ENCODE data around the gene SINHCAF.
"Not testable (repeated sequence)": the region's sequence is repeated elsewhere in the genome, so short reads cannot be mapped to it uniquely, and the experiment has no call there.

Gene SINHCAF

DNA sequence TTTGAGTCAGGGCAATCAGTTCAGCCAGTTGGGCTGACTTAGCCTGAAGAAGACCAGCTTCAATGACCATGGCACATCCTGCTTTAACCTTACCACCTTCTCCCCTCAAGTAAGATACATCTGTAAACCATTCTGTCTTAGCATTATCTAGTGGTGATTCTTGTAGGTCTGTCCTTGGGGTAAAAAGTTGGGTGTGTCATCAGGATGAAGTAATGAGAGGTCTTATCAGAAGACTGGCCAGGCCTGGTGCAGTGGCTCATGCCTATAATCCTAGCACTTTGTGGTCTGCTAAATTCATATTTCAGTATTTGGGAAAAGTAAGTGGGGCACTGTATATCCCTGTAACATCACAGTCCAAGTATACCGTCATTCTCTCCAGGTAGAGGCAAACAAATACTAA lies 19.1 kb downstream of the SINHCAF start:
- DNase-seq, result no peak

GRCh38 chr12:31303466-31303865 lies 22.5 kb downstream of the SINHCAF start:
- DNase-seq, result no peak

- DNase-seq, result no peak
Observed at GRCh38 chr12:31301311-31301710, 24.6 kb downstream of the SINHCAF start.

DNA sequence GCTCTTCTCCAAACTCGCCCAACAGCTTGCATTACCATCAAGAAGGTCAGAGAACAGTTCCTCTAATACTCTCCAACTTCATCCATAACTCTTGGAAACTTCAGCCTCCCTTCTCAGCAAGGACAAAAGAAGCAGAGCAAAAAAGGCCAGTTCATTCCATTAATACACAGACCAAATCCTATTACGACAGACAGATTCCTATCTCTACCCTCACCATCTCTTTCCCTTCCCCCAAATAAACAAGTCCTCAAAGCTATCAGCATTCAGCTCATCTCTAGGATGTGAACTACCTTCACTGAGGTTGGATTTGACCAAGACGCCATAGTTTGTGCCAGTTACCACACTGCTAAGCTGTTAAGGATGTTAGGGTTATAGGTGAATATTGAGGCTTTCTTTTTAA lies 25.2 kb downstream of the SINHCAF start:
- DNase-seq, result no peak

- DNase-seq, result no peak
Observed at GRCh38 chr12:31300341-31300740, 25.6 kb downstream of the SINHCAF start.

DNA sequence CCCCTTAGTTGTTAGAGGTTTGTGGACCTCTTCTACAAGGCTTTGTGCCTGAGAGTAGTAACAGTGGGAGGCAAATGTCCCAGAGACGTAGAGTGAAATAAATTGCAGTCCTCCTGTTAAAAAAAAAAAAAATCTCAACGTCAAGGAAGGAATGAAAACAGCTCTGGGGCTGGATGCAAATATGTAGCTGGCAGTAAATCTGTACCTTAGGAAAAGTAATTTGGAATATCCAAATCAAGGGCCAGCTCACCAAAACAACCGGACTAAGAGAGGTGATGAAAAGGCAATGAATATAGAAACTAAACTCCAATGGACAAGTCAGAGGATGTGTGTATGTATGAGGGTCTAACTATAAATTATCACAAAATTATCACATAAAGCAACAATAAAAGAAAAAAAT lies 27.0 kb downstream of the SINHCAF start:
- DNase-seq, result no peak

GRCh38 chr12:31298515-31298910 lies 27.4 kb downstream of the SINHCAF start:
- DNase-seq, result no peak

DNA sequence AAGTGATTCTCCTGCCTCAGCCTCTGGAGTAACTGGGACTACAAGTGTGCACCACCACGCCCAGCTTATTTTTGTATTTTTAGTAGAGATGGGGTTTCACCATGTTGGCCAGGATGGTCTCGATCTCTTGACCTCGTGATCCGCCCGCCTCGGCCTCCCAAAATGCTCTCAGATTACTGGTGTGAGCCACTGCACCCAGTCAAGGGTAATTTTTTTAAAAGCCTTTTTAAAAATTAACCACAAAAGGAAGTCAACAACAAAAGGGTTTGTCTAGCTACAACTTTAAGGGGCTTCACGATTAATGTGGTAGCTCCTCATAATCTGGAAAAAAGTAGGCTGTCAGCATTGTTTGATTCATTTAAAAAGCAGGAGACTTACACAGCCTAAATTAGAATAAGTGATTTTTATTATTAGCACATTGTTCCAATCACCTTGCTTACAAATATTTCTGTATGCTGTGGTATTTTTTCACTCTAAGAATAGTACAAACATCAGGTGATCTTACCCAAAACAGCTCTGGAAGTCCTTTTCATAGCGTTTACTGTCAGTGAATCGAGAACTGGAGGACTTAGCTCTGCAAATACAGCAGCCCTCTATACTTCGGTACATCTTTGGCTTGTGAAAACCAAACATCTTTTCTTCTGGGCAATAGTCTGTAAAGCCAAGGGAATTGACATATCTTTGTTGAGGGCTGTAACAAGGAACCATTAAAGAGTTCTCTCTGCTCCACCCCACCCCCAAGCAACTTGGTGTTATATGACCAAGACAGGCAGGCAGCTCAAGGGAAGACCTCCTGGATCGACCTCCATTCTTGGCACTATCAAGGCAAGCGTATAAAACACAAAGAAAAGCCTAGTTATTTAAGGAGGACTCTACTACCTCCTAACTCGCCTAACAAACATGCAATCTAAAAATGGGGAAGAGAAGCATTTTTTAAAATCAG lies 28.1 kb downstream of the SINHCAF start:
- no peak for DNase-seq

GRCh38 chr12:31289441-31289840 lies 36.5 kb downstream of the SINHCAF start:
- no peak for DNase-seq

DNA sequence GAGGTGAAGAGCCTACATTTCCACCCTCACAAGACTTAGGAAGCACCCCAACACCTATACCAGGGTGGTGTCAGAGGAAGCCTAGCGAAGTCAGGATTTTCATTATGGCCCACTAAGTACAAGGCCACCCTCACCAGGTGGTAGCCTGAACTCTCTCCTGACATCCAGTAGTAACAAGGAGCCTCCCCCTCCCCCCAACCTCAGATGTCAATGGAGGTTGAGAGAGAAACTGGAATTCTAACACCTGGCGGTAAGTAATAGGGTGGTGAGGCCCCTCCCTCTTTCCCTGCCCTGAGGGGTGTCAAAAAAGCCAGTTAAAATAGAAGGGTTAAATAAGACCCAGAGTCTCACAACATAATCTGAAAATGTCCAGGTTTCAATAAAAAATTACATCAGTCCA lies 37.6 kb downstream of the SINHCAF start:
- DNase-seq, result no peak

GRCh38 chr12:31280183-31280582 lies 45.8 kb downstream of the SINHCAF start:
- DNase-seq, result no peak

DNA sequence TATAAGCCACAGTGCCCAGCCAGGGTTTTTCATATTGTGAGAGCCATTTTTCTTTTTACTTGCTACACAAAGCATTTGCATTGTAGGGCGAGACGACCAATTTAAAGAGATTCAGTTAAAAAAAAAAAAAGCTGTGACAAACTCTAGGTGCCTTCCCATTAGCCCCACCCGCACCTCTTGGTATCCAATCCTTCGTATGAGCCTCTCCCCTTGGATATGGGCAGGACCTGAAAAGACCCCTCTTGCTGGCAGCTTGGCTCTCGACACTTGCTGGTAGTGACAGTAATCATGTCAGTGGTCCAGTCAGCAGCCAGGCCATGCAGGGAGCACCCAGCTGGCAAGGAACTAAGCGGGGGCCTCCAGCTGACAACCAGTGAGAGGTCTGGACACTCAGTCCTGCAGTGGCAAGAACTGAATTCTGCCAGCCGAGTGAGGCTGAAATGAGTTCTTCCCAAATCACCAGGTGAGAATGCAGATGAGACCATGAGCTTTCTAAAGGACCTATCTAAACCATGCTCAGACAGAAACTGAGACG lies 46.5 kb downstream of the SINHCAF start:
- no peak for DNase-seq

GRCh38 chr12:31278832-31279231 lies 47.1 kb downstream of the SINHCAF start:
- no peak for DNase-seq

DNA sequence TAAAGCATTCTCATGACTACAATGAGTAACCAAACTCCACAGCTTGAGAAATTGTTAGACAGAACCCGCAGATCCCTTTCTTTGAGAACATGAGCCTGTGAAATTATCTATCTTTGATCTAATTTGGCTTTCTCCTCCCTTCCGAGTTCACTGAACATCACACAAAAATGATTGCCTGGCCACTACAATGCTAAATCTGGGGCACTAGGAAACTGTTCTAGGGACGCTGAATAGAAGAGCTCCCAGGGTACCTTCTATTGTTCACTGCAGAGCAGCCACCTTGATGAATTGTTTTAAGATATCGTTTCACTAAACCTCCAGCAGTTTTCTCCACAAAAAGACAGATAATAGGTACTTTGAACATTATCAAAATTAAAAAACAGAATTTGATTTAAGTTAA lies 47.5 kb downstream of the SINHCAF start:
- no peak for DNase-seq

- no peak for DNase-seq
Observed at GRCh38 chr12:31277081-31277480, 48.9 kb downstream of the SINHCAF start.

- DNase-seq, result no peak
Observed at GRCh38 chr12:31275491-31275890, 50.5 kb downstream of the SINHCAF start.

DNA sequence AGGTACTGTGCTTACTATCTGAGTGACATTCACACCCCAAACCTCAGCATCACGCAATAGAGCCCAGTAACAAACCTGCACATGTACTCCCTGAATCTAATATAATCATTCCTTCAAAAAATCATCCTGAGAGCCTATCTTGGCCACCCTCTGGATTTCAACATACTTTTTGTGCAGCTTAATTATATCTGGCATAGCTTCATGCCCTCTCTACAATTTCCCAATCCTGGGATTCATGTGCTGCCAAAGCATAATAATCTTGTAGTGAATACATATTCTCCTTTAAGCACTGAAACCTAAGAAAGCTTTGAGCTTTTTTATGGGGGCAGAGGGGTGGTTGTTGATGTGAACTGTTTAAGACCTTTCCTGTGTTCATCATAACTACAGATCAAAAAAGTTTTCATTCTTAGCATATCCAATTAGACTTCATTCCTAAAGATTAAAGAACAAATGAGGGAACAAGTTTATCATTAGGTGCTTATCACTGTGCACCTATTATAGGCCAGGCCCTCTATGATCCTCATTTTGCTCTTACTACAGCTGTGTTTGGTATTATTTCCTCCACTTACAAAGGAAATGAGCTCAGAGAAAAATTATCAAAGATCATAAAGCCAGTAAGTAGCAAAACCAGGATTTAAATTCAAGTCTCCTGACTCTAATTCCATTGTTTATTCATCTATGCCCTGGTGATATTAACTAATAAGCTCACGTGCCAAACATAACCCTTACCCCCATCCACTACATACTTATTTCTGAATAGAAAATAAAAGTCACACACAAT lies 51.2 kb downstream of the SINHCAF start:
- DNase-seq, result no peak

GRCh38 chr12:31273794-31274193 lies 52.2 kb downstream of the SINHCAF start:
- DNase-seq, result not testable (repeated sequence)

DNA sequence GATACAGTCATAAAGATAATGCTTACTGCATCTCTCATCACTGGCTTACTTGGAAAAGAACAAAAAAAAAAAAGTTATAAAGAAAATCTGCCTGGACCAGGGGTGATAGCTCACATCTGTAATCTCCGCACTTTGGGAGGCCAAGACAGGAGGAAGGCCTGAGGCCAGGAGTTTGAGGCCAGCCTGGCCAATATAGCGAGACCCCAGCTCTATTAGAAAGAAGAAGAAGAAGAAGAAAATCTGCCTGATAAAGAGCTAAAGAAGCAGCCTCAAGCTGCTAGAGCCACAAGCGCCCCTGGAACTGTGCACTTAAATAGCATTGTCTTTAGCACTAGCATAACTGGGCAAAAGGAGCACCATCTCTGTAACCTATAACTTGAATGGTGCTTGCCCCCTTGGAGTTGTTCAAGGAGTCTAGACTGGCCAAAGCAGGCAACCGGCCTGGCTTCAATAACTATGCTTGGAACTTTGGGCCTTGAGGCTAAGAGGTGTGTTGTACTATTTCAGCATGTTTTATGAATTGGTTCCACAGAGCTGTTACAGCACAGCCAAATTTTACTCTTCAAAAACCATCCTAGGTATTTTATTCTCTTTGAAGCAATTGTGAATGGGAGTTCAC lies 53.2 kb downstream of the SINHCAF start:
- DNase-seq, result no peak

- DNase-seq, result no peak
Observed at GRCh38 chr12:31267966-31268365, 58.0 kb downstream of the SINHCAF start.

DNA sequence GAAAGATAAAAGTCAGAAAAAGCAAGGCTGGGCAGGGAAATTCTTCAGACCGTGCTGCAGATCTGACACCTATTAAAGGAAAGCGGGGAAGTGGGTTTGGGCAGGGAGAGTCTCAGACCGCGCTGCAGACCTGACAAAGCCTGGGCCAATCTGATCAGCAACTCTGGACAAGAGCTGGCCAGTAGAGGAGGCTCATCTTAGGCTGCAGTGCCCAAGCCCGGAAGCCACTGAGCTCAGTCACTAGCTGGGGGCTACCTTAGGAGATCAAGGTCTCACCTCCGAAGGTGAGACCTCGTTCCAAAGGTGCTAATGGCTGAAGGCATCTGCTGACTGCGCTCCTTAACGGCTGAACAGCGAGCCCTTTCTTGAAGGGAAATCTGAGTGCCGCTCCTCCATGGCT lies 60.2 kb downstream of the SINHCAF start:
- no peak for DNase-seq

- no peak for DNase-seq
Observed at GRCh38 chr12:31263661-31264060, 62.3 kb downstream of the SINHCAF start.

DNA sequence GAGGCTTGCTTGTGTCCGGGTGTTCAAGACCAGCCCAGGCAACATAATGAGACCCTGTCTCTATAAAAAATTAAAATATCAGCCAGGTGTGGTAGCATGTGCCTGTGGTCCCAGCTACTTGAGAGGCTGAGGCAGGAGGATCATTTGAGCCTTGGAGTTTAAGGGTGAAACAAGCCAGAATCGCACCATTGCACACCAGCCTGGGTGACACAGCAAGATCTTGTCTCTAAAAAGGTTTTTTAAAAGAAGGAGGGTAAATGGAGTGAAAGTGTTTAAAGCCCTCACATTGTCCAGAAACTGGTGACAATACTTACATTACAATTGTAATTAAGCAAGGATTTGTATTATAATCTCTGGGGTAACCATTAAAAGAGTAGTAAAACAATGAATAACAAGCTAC lies 64.2 kb downstream of the SINHCAF start:
- DNase-seq, result no peak

Data from activated CD4-positive, alpha-beta T cell treated with anti-CD3 and anti-CD28 coated beads for 4 hours (primary cell).